NOMO-1 (cell line): ENCODE measurements around the gene LIF.

Experiments used
- DNase-seq, 2 experiments: peaks; one replicate each; lab custom pipeline; 2025; ENCODE audit not compliant: unreplicated experiment in 2 of 2; lab: John Stamatoyannopoulos, UW

LIF gene

GRCh38 chr22:30285176-30285845, 38.8 kb upstream of the LIF start:
- no peak for DNase-seq

DNA sequence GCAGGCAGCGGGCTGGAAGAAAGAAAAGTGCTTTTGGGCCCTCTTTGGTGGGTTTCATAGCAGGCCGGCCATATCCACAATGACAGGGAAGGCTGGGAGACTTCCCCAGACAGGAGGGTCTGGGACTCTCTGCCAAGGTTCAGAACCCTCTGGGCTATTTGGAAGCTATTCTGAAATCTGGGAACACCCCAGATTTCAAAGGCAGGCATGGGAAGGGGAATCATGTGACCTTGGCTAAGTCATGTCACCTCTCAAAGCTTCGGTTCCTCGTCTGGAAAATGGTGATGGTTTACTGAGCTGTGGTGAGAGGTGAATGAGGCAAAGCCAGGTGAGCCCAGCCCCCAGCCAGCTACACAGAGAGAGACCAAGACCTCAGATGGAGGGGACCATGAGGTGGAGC, 38.1 kb upstream of the LIF start:
- DNase-seq, result no peak

- no peak for DNase-seq
Measured at GRCh38 chr22:30284172-30284571, 37.6 kb upstream of the LIF start.

- no peak for DNase-seq
Measured at GRCh38 chr22:30283342-30283741, 36.8 kb upstream of the LIF start.

GRCh38 chr22:30282616-30283046, 36.1 kb upstream of the LIF start:
- no peak for DNase-seq

GRCh38 chr22:30280505-30280904, 33.9 kb upstream of the LIF start:
- DNase-seq, result no peak

DNA sequence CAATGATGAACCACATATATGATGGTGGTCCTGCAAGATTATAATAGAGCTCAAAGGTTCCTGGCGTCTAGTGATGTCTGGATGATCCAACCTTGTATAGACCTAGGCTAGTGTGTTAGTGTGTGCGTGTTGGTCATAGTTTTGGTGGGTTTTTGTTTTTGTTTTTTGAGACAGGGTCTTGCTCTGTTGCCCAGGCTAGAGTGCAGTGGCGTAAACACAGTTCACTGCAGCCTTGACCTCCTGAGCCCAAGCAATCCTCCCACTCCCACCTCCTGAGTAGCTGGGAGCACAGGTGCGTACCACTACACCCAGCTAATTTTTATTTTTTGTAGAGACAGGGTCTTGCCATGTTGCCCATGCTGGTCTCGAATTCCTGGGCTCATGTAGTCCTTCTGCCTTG, 33.4 kb upstream of the LIF start:
- no peak for DNase-seq

GRCh38 chr22:30279046-30279788, 32.7 kb upstream of the LIF start:
- peak; percentile 74 to 75 for DNase-seq

- DNase-seq, result peak; percentile 42 to 58
Measured at GRCh38 chr22:30277547-30278344, 31.2 kb upstream of the LIF start.

DNA sequence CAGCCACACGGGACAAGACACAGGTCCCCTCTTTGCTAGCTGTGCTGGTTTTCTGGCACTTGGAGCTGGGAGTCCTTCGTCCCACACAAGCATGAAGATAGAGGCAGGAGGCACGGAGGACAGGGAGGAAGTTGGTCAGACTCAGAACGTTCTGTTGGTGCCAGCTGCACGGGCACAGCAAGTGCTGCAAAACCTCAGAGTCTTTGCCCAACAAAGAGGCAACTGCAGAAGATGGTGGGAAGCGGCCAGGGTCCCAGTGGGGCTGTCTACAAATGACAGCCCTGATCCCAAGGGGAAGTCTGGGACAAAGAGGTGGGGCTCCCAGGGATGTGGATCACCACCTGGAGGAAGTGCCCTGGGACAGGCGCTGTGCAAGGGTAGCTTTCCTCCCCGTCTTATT, 29.5 kb upstream of the LIF start:
- no peak for DNase-seq

DNA sequence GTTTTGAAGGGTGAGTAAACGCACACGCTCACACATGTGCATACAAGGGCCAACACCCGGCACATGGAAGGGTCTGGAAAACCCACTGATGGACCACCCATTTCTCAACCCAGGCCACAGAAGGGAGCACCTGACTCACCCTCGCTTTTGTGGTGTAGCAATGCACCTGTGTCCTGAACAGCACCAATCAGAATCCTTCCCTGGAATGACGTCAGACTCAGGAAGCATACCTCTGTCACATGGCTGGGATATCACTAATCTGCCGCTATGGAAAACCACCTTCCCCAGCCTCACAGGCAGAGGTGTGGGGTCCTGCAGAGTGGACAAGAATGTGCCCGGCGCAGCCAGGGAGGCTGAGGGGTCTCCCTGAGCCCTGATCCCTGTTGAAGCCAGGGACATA, 29.1 kb upstream of the LIF start:
- no peak for DNase-seq

- no peak for DNase-seq
Measured at GRCh38 chr22:30274437-30274812, 27.9 kb upstream of the LIF start.

- DNase-seq, result no peak
Measured at GRCh38 chr22:30273711-30274436, 27.3 kb upstream of the LIF start.

DNA sequence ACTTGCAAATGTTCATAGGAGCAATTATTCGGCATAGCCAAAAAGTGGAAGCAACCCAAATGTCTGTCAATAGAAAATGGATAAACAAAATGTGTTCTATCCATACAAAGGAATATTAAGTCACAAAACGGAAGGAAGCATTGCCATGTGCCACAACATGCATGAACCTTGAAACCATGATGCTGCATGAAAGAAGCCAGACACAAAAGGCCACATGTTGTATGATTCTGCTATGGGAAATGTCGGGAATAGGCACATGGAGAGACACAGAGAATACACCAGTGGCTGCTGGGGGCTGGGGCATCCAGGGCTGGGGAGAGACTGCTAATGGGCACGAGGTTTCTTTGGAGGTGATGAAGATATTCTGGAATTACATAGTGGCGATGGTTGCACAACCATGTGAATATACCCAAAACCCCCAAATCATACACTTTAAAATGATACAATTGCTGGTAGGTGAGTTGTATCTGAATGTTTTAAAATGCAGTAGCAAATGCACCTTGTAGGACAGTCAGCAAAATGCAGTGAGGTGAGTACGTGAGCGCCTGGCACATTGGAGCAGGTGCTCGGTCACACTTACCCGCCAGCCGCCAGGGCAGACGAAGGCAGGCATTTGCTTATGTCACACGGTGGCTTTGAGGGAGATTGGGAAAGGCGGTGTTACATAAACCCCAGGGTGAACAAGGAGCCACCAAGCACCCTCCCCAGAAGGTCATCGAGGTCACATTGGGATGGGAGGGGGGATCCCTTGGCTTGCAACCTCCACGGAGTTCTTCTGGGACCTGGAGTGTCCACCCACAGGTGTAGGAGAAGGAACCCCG, 26.4 kb upstream of the LIF start:
- peak in 1 of 2 experiments; percentile 10 for DNase-seq

- DNase-seq, result peak; percentile 85 to 91
Measured at GRCh38 chr22:30270832-30271231, 24.3 kb upstream of the LIF start.

- DNase-seq, result no peak
Measured at GRCh38 chr22:30268331-30268730, 21.8 kb upstream of the LIF start.

GRCh38 chr22:30267382-30268302, 21.1 kb upstream of the LIF start:
- DNase-seq, result peak; percentile 23 to 40

DNA sequence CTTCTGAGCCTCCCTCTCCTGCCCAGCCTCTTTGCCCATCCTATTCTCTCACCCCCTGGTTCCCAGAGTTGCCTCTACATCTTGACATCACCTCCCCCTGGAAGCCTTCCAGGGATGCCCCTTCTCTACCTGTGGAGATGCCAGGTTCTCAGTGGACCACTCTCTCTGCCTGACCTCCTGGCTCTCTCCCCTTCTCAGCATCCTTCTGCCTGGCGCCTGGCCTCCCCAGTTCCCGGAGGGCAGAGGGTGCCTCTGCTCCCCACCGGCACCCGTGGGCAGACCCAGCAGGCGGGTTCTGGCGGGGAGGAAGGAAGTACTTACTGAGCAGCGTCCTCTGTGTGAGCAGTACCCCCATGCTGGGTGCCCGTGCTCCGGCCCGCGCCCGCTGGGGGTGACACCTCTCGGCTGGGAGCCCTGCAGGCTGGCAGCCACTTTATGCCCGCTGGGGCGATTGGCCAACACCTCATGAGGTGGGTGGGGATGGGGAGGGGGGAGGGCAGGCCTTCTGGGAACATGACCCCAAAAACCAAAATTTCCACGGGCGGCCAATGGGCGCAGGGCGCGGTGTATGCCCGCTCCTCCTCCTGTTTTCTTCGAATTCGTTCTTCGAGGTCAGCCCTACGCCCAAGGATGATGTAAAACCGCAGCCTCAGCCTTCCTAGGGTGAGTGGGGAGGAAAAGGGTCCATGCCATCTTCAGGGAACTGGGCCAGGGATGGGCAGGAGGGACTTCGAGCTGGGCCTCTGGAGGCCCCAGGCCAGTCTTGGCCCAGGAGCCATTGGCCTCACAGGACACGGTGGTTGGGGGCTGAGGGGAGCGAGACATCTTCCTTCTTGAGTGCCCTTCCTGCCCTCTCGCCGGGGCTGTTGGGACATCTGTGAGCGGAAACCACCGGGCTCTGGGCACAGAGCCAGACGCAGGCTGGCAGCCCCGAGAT, 20.2 kb upstream of the LIF start, which contains the start of gene OSM:
OSM (minus strand) TSS at position 407 of the 937 bp plus-strand sequence; CDS start at position 355, 52 bp downstream.
- peak; percentile 83 to 85 for DNase-seq
